Measurements from ENCODE around the gene DDHD1.
"Not testable (repeated sequence)": the region's sequence is repeated elsewhere in the genome, so short reads cannot be mapped to it uniquely, and the experiment has no call there.

DDHD1 gene

DNA sequence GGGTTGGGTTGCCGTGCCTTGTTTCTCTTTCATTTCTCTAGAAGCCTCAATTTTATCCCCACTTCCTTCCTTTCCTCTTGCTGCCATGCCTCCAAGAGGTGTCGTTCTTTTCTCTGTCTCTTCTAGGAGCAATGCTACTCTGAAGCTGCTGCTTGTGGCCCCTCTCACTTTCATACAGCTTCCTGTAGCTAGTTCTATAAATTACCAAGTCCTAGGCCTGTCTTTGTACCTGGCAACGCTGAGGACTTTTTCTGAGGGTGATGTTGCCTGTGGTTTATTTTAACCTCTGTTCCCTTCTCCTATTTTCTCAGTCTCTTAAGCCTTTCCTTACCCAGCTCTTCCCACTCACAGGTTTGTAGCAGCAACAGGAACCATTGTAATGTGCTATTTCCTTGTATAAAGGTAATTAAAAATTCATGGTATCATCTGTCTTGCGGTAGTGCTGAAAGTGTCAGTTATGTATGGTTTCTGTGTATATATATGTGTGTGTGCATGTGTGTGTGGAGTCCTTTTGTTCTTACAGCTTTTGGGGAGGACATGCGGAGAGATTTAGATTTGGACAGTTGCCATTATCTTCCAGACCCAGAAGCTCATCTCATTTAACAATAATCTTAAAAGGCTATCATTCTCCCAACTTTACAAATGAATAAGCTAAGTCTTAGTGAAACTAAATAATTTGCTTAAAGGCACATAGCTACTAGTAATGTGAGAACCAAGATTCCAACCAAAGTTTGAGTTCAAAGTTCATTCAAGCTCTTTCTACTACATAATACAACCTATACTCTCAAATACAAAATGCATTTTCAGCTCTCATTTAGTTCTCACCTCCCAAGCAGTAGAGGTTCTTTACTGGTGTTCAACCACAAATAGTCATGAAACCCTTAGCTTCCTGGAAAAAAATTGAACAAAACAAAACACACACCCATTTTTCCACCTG, 43.8 kb downstream of the DDHD1 start:
- no peak overlapping the region for H3K4me3 ChIP-seq (ENCODE audit: low read depth, low read length)

DNA sequence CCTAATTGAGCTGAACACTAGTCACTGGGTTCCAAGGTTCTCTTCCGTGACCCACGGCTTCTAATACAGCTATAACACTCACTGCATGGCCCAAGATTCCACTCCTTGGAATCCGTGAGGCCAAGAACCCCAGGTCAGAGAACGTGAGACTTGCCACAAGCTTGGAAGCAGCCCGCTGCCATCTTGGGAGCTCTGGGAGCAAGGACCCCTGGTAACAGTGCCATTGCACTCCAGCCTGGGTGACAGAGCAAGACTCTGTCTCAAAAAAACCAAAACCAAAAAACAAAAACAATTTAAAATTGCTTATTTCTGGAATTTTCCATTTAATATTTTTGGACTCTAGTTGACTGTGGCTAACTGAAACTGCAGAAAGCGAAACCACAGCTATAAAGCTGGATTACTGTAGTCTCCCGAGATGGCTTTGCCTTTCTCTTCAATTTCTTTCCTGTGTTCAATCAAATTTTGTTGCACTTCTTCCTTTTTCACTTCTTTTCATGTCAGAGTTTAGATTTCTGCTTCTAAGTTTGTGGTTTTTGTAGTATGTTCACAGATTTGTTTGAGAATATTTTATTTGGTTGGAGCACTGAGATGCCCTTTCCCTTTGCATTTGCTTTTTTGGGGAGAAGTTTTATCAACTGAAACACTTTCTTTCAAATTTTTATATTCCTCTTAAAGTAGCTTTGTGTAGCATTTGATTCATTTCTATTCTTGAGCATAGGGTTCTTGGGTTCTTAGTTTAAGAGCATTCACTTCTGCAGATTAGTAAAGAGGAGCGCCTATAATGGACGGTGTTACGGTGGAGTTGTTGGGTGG, 44.6 kb downstream of the DDHD1 start:
- H3K4me3 ChIP-seq (ENCODE audit: low read depth, low read length): no peak overlapping the region

GRCh38 chr14:53106768-53107167, 46.4 kb downstream of the DDHD1 start:
- no peak overlapping the region for H3K4me3 ChIP-seq (ENCODE audit: low read depth, low read length)

GRCh38 chr14:53103636-53104340, 49.3 kb downstream of the DDHD1 start:
- H3K4me3 ChIP-seq (ENCODE audit: low read depth, low read length): no peak overlapping the region

DNA sequence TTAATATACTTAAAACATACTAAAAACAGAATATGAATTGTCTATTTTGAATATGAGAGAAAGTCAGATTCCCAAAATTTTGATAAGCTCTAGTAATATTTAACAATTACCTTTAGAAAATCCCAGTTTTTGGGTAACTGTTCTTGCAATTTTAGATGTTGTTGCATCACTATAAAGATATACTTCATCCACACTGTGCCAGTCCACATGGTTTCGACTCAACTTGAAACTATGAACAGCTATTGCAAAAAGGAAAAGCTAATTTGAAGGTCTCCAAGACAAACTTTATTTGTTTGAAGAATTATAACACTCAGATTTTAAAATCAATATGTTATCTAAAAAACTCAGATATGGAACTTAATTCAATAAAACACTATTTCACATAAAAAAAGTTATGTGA, 59.9 kb downstream of the DDHD1 start:
- no peak overlapping the region for H3K4me3 ChIP-seq (ENCODE audit: low read depth, low read length)

DNA sequence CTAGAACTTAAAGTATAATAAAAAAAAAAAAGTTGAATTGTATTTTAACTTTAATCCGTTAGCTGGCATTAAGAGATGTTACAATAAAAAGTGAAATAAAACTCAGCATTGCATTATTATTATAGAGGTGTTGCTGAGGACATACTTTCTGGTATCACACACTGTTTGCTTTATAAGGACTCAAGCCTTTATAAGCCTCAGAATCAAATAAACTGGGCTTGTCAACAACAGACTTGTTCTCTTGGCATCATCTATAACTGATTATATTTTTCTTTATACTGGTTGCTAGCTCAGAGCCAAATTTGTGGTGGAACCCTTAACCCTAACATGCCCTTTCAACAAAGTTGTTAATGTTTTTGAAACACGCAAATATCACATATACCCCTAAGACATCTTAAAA, 62.3 kb downstream of the DDHD1 start:
- no peak overlapping the region for H3K4me3 ChIP-seq (ENCODE audit: low read depth, low read length)

DNA sequence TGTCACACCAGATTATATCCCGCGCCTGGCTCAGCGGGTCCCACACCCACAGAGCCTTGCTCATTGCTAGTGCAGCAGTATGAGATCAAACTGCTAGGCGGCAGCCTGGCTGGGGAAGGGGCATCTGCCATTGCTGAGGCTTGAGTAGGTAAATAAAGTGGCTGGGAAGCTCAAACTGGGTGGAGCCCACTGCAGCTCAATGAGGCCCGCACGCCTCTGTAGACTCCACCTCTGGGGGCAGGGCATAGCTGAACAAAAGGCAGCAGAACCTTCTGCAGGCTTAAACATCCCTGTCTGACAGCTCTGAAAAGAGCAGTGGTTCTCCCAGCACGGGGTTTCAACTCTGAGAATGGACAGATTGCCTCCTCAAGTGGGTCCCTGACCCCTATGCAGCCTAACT, 68.2 kb downstream of the DDHD1 start:
- H3K4me3 ChIP-seq (ENCODE audit: low read depth, low read length): not testable (repeated sequence)

DNA sequence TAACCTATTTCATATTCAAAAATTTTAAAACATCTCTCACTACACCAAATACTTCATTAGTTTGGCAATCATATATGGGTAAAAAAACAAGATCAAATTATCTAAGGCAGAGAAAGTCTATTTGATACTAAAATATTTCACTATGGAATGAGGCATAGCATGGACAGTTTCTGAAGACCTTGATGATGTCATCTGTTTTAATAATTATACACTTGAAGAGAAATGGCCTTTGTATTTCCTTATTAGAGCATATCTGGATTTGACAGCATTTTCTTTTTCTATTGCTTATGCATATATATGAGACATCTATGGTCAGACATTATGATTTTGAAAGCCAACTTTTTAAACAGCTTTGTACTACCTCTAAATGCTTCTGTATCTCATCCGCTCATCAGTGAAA, 88.6 kb downstream of the DDHD1 start:
- H3K4me3 ChIP-seq (ENCODE audit: low read depth, low read length): no peak overlapping the region

- no peak overlapping the region for H3K4me3 ChIP-seq (ENCODE audit: low read depth, low read length)
Measured at GRCh38 chr14:53062856-53063255, 90.3 kb downstream of the DDHD1 start.

DNA sequence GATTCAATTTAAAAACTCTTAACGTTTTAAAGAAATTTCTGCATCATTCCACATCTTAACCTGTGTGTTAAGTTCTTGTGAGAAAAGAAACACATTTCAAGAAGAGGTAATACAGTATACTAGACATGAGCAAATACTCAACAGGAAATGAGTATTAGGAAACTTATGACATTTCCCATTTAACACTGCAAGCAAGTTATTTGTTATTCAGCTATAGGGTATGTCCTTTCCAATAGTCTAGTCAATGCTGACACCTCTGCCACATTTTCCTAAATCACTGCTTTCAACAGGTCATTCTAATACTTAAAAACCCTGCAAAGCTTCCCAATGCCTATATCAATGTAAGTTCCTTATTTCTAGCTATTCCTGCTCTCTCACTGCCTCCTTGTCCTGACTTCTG, 93.1 kb downstream of the DDHD1 start:
- no peak overlapping the region for H3K4me3 ChIP-seq (ENCODE audit: low read depth, low read length)

GRCh38 chr14:53055003-53055402, 98.1 kb downstream of the DDHD1 start:
- H3K4me3 ChIP-seq (ENCODE audit: low read depth, low read length): no peak overlapping the region

GRCh38 chr14:53054457-53054856, 98.7 kb downstream of the DDHD1 start:
- H3K4me3 ChIP-seq (ENCODE audit: low read depth, low read length): no peak overlapping the region

GRCh38 chr14:53048631-53049030, 104.5 kb downstream of the DDHD1 start:
- H3K4me3 ChIP-seq (ENCODE audit: low read depth, low read length): no peak overlapping the region

- no peak overlapping the region for H3K4me3 ChIP-seq (ENCODE audit: low read depth, low read length)
Measured at GRCh38 chr14:53047307-53048069, 105.6 kb downstream of the DDHD1 start.

DNA sequence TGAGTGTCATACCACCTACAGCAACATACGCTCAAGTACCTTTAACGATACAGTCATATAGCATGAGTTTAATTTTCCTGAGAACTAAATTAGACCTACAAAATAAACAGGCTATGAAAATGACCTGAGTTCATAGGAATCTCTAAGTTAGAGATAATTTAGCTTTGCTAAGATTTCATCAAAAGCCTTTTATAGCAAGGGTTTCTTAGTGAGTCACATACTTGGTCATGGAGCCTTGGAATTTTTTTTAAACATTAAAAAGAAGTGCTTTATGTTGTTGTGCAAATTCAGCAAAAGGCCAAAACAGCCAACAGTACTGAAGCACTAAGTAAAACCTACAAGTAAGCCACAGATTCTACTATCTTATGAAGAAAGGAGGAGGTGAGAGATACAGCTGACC, 108.6 kb downstream of the DDHD1 start:
- H3K4me3 ChIP-seq (ENCODE audit: low read depth, low read length): no peak overlapping the region

DNA sequence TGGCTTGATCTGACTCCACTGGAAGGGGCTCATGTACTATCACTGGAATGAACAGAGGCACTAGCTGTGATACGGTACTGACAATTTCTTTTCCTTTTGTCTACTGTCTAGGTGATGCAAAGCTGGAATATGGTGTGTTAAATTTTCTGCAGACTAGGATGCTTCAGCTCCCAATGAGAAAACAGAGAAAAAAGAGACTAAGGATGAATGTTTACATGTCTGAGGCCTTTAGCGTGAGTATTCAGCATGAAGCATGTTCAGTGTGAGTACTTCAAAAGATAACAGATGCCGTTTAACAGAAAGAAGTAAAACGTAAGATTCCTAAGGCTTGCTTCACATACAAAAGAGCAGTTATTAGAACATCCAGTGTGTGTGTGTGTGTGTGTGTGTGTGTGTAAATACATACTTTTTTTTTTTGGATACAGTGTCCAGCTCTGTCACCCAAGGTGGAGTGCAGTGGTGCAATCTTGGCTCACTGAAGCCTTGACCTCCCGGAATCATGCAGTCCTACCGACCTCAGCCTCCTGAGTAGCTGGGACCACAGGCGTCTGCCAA, 110.0 kb downstream of the DDHD1 start:
- no peak overlapping the region for H3K4me3 ChIP-seq (ENCODE audit: low read depth, low read length)

GRCh38 chr14:53042480-53042879, 110.6 kb downstream of the DDHD1 start:
- no peak overlapping the region for H3K4me3 ChIP-seq (ENCODE audit: low read depth, low read length)

DNA sequence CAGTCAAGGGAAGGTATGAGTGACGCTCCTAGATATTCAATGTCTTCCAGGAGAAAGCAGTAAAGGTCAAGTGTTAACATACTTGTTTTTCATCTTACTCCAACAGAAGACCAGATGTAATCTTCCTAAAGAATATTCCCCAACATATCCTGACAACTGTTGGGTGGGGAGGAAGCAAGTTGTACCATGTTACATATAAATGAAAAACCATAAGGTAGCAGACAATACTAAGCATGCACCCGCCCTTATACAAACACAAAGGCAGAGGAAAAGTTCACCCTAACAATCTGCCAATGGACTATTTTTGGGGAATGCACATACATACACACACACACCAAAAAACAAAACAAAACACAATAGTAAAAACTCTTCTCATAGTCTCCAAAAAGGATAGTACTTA, 112.1 kb downstream of the DDHD1 start:
- no peak overlapping the region for H3K4me3 ChIP-seq (ENCODE audit: low read depth, low read length)

DNA sequence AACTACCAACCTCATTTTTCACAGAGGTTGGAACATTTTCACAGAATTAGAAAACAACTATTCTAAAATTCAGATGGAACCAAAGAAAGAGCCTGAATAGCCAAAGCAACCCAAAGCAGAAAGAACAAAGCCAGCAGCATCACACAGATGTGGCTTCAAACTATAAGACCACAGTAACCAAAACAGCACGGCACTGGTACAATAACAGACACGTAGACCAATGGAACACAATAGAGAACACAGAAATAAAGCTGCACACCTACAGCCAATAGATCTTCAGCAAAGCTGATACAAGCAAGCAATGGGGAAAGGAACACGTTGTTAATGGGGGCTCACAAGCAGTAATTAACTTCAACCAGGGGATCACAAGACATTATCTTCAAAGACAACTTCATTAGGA, 114.5 kb downstream of the DDHD1 start:
- no peak overlapping the region for H3K4me3 ChIP-seq (ENCODE audit: low read depth, low read length)

DNA sequence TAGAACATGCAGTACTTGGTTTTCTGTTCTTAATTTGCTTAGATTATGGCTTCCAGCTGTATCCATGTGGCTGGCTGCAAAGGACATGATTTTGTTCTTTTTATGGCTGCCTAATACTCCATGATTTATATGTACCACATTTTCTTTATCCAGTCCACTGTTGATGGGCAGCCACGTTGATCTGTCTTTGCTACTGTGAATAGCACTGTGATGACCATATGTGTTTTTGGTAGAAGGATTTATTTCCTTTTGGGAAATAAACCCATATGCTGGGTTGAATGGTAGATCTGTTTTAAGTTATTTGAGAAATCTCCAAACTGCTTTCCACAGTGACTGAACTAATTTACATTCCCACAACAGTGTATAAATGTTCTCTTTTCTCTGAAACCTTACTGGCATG, 116.1 kb downstream of the DDHD1 start:
- H3K4me3 ChIP-seq (ENCODE audit: low read depth, low read length): no peak overlapping the region
